Ishikawa (cell line): ENCODE results near the gene FMNL1.

Experiments used
- CEBPB ChIP-seq: IDR thresholded peaks from 2 replicates; pipeline ENCODE4 v1.6.1; 2012
- CREB1 ChIP-seq: IDR thresholded peaks from 2 replicates; pipeline ENCODE4 v1.6.1; 2012; ENCODE audit warnings: low read depth
- EGR1 ChIP-seq: IDR thresholded peaks from 2 replicates; pipeline ENCODE4 v1.6.1; 2012
- EP300 ChIP-seq: IDR thresholded peaks from 2 replicates; pipeline ENCODE4 v1.6.1; 2012; ENCODE audit warnings: borderline replicate concordance
- FOXM1 ChIP-seq: IDR thresholded peaks from 2 replicates; pipeline ENCODE4 v1.6.1; 2012; ENCODE audit warnings: low read depth, borderline replicate concordance
- MAX ChIP-seq: IDR thresholded peaks from 2 replicates; pipeline ENCODE4 v1.6.1; 2012
- NFIC ChIP-seq: IDR thresholded peaks from 2 replicates; pipeline ENCODE4 v1.6.1; 2012
- RAD21 ChIP-seq: IDR thresholded peaks from 2 replicates; pipeline ENCODE4 v1.6.1; 2012; ENCODE audit warnings: low read depth
- REST ChIP-seq: IDR thresholded peaks from 2 replicates; pipeline ENCODE4 v1.6.1; 2012; ENCODE audit warnings: low read depth, mild to moderate bottlenecking
- TAF1 ChIP-seq: IDR thresholded peaks from 2 replicates; pipeline ENCODE4 v1.6.1; 2012; ENCODE audit warnings: low read depth, mild to moderate bottlenecking
- TCF12 ChIP-seq: IDR thresholded peaks from 2 replicates; pipeline ENCODE4 v1.6.1; 2012; ENCODE audit warnings: low read depth
- TEAD4 ChIP-seq: IDR thresholded peaks from 2 replicates; pipeline ENCODE4 v1.6.1; 2012
- YY1 ChIP-seq: IDR thresholded peaks from 2 replicates; pipeline ENCODE4 v1.6.1; 2012; ENCODE audit warnings: low read depth
- ZBTB7A ChIP-seq: IDR thresholded peaks from 2 replicates; pipeline ENCODE4 v1.6.1; 2012; ENCODE audit warnings: low read depth
- TF ChIP-seq, protein P1 (sequence below): IDR thresholded peaks from 2 replicates; pipeline ENCODE4 v1.6.1; 2012

Gene FMNL1

GRCh38 chr17:45222996-45223538 lies 1.4 kb downstream of the FMNL1 start:
- TF ChIP-seq REST (no peak), TCF12 (no peak), YY1 (no peak), MAX (no peak), CEBPB (no peak), ZBTB7A (no peak; the same call in 1 of the 2 replicates), NFIC (no peak), TEAD4 (no peak), TAF1 (no peak), EP300 (no peak), EGR1 (no peak), RAD21 (no peak), CREB1 (no peak), FOXM1 (no peak)
- TF ChIP-seq, protein P1, sequence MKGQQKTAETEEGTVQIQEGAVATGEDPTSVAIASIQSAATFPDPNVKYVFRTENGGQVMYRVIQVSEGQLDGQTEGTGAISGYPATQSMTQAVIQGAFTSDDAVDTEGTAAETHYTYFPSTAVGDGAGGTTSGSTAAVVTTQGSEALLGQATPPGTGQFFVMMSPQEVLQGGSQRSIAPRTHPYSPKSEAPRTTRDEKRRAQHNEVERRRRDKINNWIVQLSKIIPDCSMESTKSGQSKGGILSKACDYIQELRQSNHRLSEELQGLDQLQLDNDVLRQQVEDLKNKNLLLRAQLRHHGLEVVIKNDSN, result no peak

GRCh38 chr17:45223539-45224528 lies 2.1 kb downstream of the FMNL1 start:
- TF ChIP-seq ZBTB7A (no peak), TAF1 (no peak), CEBPB (no peak), RAD21 (no peak), EGR1 (no peak), FOXM1 (no peak)

GRCh38 chr17:45224671-45225050 lies 3.0 kb downstream of the FMNL1 start:
- TF ChIP-seq CEBPB (no peak), TCF12 (no peak), RAD21 (no peak), FOXM1 (no peak), EGR1 (no peak), NFIC (no peak), TEAD4 (no peak), CREB1 (no peak), TAF1 (no peak), ZBTB7A (no peak), YY1 (no peak), REST (no peak)
- TF ChIP-seq, protein P1, result no peak

DNA sequence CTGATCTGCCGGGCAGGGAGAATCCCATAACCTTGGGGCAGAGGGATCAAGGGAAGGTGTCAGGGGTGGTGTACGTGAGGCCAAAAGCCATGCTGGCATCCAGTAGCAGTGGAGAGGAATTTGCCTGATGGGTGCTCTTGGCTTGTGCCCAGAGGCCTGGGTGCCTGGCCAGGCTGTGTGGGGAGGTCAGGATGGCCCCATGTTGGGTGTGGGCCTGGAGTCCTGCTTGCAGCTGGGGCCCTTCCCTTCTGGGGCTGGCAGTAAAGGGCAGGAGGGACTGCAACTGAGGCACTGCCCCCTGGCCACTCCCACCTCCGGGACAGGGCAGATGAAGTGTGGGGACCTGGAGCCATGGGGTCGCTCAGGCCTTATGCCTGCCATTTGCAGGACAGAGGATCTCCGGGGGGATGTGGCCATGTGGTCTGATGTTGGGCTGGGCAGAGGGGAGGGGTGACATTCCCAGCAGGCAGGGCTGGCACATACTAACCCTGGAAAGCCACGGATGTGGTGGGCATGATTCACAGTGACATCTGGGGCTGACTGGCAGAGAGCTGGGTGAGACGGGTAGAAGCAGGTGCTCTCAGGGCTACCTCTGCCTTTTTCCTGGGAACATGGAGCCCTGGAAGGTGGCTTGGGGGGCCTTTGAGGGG lies 3.5 kb downstream of the FMNL1 start:
- TF ChIP-seq EP300 (no peak), FOXM1 (no peak), CREB1 (no peak), TCF12 (no peak), YY1 (no peak), MAX (no peak)

GRCh38 chr17:45225964-45226530 lies 4.4 kb downstream of the FMNL1 start:
- TF ChIP-seq RAD21, result no peak
- no peak for TF ChIP-seq NFIC
- TF ChIP-seq YY1, result no peak
- no peak for TF ChIP-seq MAX
- TF ChIP-seq, protein P1, result no peak
- no peak for TF ChIP-seq EP300
- no peak for TF ChIP-seq EGR1
- no peak for TF ChIP-seq REST
